ENCODE results near the gene IRF2BP2.

IRF2BP2 gene

DNA sequence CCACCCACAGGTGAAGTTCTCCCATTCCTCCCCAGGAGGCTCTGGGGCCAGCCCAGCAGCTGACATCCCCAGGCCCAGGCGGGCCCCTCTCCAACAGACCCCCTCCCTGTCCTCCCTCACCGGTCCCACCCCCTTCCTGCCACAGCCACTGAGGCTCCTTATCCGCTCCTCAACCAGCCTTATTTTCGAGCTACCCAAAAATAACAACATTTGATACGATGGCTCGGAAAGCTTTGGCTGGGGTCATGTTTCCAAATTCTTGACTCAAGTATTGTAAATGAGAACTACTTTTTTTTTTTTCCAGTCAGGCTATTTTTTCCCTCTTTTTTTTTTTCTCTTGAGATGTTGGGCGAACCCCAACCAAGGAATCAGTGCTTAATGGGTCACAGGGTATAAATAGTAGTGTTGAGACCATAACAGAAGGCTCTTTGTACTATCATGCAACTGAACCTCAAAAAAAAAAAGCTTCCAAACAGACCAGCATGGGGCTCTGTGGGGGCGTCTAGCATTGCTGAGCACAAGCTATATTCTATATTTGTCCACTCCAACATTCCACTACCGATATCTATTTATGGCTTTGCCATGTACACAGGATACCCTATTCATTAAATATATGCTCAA is 27.2 kb downstream of the IRF2BP2 start:
- DNase-seq = no peak

DNA sequence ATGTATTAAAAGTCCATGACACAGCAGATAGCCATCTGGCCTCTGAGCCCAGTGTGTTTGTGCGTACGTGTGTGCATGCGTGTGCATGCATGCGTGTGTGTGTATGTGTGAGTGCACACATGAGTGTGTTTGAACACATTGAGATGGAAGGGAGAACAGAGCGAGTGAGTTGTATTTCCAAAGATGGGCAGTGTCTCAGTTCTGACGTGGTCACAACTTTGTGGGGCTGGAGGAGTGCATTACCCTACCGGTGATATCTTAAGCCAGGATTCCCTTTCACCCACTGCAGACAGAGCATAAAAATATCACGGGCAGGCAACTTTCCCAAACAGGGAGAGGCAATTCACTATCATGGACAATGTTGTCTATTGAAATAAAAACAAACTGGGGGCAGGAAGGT is 27.8 kb downstream of the IRF2BP2 start:
- no peak for DNase-seq

DNA sequence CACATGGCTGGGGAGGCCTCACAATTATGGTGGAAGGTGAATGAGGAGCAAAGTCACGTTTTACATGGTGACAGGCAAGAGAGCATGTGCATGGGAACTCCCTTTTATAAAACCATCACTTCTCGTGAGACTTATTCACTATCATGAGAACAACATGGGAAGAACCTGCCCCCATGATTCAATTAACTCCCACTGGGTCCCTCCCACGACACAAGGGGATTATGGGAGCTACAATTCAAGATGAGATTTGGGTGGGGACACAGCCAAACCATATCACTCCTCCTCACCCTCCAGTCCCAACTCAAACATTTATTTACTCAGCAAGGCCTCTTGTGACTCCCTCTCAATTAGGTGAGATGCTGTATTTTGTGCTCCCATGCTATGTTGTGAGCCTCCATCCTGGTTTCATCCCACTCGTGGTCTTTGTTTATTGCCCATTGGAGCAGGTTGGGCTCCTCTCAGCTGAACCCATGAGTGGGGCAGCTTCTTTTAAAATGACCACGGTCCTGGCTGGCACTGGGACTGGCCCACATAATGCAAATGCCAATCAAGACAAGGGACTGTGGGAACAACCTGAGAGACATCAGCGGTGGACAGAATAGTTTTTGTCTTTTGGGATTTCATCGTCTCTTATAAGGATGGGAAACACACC is 28.8 kb downstream of the IRF2BP2 start:
- DNase-seq = no peak

DNA sequence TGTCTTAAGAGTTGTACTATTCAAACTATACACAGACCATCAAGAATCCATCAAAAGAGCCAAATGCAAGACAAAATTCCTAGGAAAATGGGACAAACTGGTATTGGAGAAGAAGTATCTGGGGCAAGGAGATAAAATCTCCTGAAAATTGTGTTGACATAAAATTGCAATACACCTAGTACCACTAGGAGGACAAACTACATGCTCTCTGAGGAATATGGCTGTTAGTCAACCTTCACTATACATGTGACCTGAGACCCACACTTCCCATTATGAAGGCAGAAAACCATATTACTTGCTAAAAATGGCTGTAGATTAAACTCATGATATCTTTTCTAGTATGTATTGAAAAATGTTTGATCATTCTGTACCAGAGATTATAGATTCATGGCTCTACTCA is 30.0 kb downstream of the IRF2BP2 start:
- peak; percentile 77 for DNase-seq

DNA sequence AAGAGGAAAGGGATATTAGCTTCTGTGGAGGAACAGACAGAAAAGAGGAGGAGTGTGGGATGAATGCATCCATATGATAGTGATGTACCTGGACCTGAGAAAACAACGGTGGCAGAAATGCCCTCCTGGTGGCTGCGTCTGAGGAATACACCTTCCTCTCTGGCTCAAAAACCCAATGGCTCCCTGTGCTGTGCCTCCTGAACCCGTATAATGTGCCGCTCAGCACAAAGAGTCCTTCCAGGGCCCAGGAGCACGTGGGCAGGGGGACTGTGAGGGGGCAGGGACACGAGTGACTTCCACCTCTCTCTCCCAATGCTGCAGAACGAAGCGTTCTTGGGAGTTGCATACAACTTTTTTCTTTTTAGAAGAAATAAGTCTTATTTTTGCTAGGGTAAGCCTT is 31.2 kb downstream of the IRF2BP2 start:
- DNase-seq = no peak

DNA sequence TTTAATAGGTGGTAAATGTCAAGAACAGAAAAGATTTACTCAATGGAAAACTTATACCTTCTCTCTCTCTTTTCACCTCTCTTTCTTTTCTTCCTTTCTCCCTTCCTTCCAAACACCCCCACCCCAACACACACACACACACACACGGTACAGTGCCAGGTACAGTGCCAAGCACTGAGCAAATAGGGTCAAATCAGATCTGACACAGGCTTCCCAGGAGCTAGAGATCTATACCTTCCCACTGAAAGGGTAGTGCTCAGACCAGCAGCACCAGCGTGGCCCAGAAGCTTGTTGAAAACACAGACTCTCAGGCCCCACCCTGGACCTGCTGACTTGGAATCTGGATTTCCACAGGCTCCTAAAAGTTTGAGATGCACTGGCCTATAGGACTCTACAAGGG is 31.9 kb downstream of the IRF2BP2 start:
- no peak for DNase-seq

DNA sequence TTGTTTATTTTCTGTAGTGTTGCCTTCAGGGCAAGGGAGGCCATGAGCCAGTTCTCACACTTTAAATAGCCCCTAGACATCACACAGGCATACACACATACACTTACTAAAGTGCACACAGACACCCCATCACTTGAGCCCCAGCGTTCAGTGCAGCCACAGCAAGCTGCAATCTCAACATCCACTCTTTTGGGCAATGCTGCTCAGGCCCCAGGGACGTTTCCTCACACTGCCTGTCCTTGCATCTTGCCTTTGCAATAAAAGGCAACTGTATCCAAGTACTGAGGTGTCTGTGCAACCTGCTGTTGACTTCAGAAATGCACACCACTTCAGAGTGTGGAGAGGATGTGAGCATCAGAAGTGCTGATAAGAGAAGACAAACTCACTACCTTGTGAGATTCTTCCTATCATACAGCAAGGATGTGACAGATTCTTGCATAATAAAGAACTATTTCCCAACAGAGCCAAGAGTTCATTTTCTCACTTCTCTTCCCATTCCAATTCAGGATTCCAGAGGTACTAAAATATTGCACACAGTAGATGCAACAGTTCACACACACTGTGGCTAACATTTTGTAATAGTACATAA is 36.2 kb downstream of the IRF2BP2 start:
- DNase-seq = no peak

DNA sequence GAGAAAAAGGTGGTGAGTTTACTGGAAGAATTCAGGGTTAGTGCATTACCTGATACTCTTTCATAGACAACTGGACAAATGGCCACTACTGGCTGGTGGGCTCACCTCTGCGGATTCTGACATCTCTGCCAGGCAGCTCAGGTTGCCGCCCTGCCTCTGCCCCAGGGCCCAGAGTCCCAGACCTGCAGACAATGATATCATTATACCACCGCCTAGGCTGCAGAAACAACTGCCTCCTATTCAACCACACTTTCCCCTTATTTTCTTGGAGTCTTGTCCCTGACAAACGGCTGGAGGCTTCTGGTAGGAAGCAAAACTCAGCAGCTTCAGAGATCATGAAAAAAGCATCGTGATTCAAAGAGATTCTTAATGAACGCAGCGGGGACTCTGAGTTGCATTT is 37.0 kb downstream of the IRF2BP2 start:
- DNase-seq = no peak

DNA sequence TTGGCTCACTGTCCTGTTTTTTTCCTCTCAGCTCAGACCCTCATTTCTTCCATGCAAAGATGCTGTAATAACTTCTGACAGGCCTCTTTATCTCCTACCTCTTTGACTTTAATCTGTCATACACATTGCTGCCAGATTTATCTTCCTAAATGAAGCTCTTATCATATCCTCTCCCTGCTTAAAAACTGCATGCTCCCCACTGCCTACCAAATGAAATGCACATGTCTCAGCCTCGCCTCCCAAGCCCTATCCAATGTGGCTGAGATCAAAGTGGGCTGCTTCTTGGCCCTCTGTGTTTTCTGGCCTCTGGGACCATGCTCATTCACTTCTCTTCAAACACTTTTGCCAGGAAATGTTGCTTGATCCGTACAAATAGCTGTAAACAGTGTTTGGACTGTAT is 38.3 kb downstream of the IRF2BP2 start:
- DNase-seq = no peak

DNA sequence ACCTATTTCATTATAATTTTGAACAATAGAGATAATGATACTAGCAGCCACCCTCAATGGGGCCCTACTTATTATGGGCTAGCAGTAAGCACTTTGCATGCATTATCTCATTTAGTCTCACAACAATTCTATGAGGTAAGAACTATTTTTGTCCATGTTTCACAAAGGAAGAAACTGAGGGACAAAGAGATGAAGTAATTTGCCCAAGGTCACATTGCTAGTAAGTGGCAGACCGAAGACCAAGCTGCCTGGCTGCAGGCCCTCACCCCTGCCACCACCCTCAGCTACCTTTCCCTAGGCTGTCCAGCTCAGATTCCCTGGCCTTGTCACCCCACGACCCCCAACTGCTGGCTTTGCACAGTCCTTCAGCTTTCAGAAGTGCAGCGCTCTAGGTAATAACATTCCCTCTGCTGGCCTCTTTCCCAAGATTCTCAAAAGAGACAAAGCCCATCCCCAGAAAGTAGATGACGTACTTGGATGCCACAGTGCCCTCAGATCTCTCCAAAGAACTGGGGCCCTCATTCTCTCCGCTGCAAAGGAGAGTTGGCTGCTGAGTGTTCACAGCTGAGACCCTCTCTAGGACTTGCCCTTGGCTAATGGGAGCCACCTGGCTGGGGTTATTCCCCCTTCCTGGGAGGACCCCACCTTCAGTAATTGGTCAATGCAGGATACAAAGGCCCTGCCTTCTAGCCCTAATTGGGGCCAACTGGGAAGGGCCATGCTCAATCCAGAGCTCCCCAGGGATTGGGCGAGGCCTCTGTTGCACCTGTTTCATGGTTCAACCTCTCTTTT is 39.5 kb downstream of the IRF2BP2 start:
- DNase-seq = no peak

DNA sequence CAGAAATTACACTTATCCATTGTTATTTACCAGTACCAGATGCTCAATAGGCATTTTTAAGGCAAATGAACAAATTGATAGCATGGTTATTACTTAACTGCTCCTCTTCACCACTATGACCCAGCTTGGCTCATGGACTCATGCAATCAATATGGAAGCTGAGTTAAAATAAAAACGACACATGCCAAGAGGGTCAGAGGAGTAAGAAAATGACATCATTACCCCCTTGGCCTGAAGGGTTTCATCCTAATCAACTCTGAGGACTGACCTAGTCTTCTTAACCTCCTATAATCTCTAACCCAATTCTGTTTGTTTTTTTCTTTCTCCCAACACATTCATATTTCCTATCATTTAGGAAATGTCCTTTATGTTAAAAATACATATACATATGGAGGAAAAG is 41.6 kb downstream of the IRF2BP2 start:
- no peak for DNase-seq

DNA sequence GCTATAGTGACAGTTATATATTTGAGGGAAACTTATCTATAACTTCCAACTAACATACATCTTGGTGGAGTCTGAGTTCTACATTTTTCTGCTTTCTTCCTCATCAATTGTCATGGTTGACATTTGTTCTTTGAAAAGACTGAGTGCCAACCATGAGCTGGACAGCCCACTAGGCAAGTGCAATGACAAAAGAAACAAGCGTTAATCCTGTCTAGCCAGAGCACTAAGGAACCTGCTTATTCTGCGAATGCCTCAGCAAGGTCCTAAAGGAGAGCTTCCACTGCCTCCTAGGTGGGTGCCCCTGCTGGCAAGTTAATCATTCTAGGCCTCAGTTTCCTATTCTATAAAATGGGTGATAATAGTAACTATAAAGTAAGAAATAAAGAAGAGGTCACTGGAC is 44.8 kb downstream of the IRF2BP2 start:
- DNase-seq = no peak

DNA sequence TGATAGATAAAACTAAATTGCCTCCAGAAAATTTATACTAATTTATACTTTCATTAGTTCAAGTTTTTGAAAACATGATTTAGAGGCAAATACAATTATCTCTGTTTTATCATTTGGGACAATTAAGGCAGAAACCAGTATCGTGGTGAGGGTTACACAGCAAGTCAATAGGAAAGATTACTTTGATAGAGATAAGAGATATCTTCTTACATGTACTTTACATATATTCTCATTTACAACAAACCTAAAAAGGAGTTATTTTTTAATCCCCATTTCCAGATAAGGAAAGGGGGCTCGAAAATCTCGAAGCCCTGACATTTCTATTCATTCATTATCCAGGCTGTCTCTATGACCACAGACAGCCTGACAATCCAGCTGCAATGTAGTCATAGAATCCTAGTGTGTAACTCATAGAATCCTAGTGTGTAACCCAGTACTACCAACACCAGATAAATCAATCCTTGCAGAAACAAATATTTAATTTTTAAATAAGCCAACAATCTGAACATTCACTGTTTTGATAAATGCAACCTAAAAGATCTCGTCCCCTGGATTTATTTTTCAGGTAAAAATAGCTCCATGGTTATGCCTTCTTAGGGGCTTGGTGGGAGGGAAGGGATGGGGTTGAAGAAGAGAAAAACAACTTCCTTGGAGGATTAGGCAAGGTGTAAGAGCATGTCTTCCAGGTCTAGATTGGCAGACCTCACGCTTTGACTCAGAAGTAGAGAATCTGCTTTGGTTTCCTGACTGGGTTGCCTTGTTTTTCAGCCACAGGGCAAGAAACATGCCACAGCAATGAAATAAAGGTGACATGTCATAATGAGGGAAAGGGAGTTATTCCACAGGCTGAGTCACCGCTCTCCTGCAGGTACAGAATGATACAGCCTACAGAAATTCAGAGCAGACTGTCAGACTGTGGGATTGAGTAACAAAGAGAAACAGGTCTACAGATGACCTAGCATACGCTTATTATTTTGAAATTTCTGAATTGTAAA is 45.6 kb downstream of the IRF2BP2 start:
- DNase-seq = no peak

DNA sequence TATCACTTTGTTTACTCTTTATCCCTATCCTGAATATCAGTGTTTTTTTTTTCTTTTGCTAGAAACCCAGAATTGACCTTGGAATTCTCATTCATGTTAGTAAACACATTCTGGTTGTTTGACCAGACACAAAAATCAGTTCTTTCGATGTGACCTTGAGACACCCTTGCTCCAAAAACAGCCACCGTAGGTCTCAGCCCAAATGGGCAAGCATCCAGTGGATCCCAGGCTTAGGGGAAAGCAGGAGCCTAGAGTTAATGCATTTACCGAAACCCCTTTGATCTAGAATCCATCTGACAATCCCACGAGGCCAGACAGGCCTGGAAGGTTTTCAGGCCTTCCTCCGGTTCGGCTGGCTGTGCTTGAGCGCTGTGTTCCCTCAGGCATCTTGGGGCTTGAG is 47.6 kb downstream of the IRF2BP2 start:
- no peak for DNase-seq

DNA sequence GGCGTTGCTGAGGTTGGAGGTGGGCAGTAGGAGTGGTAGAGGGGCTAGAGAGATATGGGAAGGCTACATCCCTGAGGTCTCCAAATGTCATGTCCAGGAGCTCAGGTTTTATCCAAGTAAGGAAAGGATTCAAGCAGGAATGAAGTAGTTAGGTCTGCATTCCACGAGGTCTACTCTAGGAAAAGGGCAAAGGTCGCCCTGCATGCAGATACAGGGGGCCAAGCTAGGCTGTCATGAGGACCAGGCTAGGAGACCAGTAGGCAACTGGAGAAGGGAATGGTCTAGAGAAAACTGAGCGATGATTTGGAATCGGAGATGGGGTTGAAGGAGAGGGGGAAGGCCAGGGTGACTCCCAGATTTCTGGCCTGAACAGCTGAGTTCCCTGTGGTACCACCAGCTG is 48.7 kb downstream of the IRF2BP2 start:
- no peak for DNase-seq

DNA sequence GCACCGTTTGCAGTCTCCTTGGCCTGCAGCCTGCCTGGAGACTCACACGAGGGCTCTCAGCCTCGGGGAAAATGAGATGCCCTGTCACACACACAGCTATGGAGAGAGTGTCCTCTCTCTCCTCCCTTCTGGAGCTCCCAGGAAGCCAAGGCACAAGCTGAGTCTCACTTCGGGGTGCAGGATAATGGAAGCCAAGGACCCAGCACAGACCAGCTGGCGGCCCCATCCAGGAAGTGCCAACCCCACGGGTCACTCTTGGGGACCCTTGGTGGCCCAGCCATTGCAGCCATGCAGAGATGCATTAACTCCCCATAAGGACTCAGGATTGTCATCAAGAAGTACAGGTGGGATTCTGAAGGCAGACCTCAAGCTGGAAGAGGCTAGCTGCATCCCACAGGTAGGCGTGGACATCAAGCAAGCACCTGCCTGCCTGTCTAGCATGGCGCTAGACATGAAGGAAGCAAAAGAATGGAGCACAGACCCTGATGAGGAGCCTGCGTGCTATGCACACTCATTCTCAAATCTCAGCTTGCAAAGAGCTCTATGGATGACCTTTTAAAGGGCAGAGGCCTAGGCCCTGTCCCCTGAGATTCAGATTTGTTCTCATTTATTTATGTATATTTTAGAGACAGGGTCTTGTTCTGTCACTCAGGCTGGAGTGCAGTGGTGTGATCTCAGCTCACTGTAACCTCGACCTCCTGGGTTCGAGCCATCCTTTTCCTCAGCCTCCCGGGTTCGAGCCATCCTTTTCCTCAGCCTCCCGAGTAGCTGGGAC is 49.9 kb downstream of the IRF2BP2 start:
- no peak for DNase-seq

DNA sequence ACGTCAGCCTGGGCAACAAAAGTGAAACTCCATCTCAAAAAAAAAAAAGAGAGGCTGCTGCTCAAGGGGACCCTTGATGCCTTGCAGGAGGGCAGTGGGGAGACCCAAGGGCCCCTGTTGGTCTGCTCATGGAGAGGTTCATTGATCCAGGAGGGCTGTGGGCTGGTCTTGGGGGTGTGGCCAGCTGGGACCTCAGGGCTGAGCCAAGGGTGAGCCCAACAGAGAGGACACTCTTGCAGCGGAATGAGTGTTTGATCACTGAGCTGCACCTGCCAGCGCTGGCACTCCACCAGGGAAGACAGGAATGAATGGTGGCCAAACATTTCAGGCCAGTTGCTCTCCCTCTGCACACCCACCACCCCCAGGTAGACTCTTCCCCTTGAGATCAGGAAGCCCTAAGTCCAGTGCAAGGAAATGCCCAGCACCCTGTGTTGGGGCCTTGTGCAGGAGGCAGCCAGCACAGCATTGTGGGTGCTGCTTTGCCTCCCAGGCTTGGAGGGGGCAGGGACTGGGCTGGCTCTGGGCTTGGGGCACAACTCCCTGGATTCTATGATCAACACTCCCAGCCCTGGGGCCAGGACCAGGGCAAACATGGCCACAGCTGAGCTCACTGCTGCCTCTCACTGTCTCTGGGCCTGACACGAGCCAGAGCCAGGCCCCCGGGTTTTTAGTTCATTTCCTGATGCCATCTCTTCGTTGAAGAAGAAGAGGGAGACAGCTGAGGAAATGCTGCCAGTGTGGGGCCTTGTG is 50.7 kb downstream of the IRF2BP2 start:
- no peak for DNase-seq

DNA sequence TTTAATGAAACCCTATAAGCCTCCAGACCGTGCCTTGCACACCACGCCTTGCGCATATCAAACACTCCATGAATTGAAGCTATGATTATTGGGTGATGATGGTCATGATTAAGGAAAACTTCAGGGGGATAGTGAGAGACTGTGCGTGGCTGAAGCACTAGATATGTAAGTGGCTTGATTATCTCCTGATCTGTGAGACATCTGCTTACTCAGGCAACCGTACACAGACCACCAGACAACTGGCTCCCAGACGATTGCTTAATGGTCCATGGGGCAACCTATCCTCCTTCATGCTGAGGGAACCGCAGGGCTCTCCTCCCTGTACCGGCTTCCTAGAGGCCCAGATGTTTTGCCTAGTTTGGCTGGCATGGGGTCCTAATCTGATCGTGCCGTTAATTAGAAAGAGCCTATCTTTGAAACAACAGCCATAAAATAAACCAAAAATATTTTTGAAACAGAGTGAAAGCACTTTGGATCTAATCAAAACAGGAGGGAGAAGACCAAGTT is 51.6 kb downstream of the IRF2BP2 start:
- peak; percentile 97 for DNase-seq

DNA sequence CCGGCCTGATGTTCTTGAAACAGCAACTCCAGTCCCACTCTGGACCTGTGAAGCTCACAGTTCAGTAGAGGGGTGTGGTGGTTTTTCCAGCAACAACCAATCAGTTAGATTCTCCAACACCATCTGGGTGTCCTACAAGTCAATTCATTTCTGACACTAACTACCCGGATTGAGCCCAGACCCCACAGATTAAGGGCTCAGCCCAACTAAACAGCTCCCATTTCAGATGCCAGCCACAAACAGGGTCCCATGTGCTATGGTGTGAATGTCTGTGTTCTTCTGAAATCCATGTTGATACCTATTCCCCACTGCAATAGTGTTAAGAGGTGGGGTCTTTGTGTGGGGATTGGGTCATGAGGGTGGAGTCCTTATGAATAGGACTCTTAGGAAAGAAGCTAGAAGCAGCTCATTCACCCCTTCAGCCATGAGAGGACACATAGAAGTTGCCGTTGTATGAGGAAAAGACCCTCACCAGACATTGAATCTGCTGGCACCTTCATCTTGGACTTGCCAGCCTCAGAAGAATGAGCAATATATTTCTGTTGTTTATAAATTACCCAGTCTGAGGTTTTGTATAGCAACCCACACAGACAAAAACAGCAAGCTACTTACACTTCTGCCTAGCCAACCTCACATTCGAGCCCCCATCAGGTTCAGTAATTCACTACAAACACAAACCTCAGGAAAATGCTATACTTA is 53.6 kb downstream of the IRF2BP2 start:
- no peak for DNase-seq

DNA sequence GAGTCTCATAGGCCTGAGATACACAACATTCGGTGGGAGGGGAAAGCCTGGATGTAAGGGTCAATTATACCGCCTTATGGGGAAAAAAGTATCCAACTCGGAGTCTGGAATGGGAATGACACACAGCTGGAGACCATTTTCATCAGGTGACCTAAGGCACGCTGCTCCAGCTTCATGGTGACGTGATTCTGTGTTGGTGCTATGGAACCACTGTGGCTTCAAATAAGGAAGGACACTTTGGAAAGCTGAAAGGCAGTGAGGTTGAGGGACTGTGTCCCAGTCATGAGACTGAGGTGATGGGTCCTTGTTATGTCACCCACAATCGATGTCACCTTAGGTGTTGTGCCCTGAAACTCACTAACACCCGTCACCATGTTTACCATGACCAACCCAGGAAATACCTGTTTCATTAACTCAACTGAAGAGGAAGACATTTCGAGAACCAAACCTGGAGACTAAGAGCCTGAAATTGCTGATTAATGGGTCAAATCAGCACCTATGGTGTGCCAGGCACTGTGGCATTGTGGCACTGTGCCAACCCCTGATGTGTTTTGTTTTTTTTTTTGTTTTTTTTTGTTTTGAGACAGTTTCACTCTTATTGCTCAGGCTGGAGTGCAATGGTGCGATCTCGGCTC is 54.5 kb downstream of the IRF2BP2 start:
- no peak for DNase-seq
